Measurements from ENCODE around the gene ZFP2.

DNA sequence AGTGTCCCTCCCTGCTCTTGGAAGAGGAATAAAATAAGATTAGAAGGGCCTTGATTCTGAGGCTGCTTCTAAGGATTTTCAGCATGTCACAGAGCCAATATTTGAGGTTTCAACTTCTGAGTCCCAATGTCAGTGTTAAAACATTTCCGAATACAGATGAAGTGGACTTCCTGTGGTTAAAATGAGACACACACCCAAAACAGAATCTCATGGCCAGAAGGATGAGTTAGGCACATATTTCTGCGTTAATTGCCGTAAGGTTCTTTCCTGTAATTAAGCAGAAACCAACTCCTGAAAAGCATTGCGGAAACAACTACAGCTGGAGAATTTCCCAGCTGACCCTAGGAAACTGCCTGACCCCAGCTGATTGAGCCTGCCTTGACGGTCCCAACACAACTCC is 46.4 kb upstream of the ZFP2 start:
- TF ChIP-seq, protein P1, sequence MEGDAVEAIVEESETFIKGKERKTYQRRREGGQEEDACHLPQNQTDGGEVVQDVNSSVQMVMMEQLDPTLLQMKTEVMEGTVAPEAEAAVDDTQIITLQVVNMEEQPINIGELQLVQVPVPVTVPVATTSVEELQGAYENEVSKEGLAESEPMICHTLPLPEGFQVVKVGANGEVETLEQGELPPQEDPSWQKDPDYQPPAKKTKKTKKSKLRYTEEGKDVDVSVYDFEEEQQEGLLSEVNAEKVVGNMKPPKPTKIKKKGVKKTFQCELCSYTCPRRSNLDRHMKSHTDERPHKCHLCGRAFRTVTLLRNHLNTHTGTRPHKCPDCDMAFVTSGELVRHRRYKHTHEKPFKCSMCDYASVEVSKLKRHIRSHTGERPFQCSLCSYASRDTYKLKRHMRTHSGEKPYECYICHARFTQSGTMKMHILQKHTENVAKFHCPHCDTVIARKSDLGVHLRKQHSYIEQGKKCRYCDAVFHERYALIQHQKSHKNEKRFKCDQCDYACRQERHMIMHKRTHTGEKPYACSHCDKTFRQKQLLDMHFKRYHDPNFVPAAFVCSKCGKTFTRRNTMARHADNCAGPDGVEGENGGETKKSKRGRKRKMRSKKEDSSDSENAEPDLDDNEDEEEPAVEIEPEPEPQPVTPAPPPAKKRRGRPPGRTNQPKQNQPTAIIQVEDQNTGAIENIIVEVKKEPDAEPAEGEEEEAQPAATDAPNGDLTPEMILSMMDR (IDR thresholded peaks at IDR 0.05; ENCODE audit: low read length), result no peak
- TF ChIP-seq EZH2 (IDR thresholded peaks at IDR 0.05; ENCODE audit: borderline replicate concordance, low read length), result no peak
